Uterus (tissue), 2 donors: ENCODE measurements around the gene DDX19B.

Experiments used
- POLR2A ChIP-seq, 2 donors: fragments of 450-650 bp; IDR thresholded peaks; one replicate each; pipeline ENCODE4 v1.6.1; 2016; ENCODE audit warnings: antibody characterized with exemption in 2 of 2, mild to moderate bottlenecking in 1 of 2, moderate library complexity in 1 of 2
- TF ChIP-seq, protein P1 (sequence below), 4 experiments: fragments of 200-600 bp in 2 of 4; fragments of 450-650 bp in 2 of 4; sonication (generic) in 2 of 4; IDR thresholded peaks; one replicate each; pipeline ENCODE4 v1.5.1; 2016 to 2019; ENCODE audit warnings: antibody characterized with exemption in 4 of 4, mild to moderate bottlenecking in 2 of 4, moderate library complexity in 1 of 4

DNA sequence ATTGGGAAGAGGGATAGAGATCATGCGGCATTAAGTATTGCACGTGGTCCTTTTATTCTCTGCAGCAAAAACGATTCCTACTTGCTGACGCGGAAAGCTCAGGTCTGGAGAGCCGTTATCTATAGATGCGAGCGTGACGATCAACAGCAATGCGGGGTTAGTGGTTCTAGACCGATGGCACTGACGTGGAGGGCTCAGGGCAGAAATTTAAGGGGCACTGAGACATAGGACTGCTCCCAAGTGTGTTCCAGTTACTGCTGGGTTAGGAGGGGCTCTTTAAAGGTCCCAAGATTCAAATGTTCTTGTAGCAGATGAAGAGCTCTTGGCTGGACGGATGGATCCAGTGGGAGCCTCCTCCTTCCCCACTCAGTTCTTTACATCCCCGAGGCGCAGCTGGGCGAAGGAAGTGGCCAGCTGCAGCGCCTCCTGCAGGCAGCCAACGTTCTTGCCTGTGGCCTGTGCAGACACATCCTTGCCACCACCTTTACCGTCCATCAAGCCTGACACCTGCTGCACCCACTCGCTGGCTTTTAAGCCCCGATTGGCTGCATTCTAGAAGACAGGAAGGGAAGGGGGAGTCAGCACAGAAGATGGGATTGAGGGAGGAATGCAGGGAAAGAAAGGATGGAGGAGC, 46.5 kb upstream of the DDX19B start:
- TF ChIP-seq, protein P1, sequence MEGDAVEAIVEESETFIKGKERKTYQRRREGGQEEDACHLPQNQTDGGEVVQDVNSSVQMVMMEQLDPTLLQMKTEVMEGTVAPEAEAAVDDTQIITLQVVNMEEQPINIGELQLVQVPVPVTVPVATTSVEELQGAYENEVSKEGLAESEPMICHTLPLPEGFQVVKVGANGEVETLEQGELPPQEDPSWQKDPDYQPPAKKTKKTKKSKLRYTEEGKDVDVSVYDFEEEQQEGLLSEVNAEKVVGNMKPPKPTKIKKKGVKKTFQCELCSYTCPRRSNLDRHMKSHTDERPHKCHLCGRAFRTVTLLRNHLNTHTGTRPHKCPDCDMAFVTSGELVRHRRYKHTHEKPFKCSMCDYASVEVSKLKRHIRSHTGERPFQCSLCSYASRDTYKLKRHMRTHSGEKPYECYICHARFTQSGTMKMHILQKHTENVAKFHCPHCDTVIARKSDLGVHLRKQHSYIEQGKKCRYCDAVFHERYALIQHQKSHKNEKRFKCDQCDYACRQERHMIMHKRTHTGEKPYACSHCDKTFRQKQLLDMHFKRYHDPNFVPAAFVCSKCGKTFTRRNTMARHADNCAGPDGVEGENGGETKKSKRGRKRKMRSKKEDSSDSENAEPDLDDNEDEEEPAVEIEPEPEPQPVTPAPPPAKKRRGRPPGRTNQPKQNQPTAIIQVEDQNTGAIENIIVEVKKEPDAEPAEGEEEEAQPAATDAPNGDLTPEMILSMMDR (IDR thresholded peaks at IDR 0.05): no peak
- TF ChIP-seq POLR2A (IDR thresholded peaks at IDR 0.05): no peak
